ENCODE results near the gene CD300H.
A peak's percentile ranks its signal among the peaks of the same experiment; 100 is the strongest.
"Not testable (repeated sequence)": the region's sequence is repeated elsewhere in the genome, so short reads cannot be mapped to it uniquely, and the experiment has no call there.

CD300H gene

GRCh38 chr17:74520016-74520434 is 47.3 kb downstream of the CD300H start:
- Mint-ChIP-seq H3K9me3 (peaks cover 18% of the 10 kb centered on the region), H3K27ac (no peak overlapping the region), H3K27me3 (peaks cover 31% of the 10 kb centered on the region), H3K36me3 (ENCODE audit: low read depth) (peaks cover 3% of the 10 kb centered on the region), H3K4me3 (no peak overlapping the region), H3K4me1 (peaks cover 23% of the 10 kb centered on the region)
- DNase-seq (no peak), ATAC-seq (peak; percentile 40)

- DNase-seq, ATAC-seq, H3K27ac Mint-ChIP-seq, H3K4me3 Mint-ChIP-seq: not testable (repeated sequence)
- Mint-ChIP-seq H3K27me3 (peaks cover 38% of the 10 kb centered on the region), H3K9me3 (peaks cover 31% of the 10 kb centered on the region), H3K36me3 (ENCODE audit: low read depth) (peaks cover 15% of the 10 kb centered on the region), H3K4me1 (peaks cover 37% of the 10 kb centered on the region)
These were observed 48.8 kb downstream of the CD300H start for GRCh38 chr17:74518413-74518981.

GRCh38 chr17:74516561-74517328 is 50.6 kb downstream of the CD300H start:
- peaks cover 31% of the 10 kb centered on the region for H3K9me3 Mint-ChIP-seq
- peaks cover 53% of the 10 kb centered on the region for H3K4me1 Mint-ChIP-seq
- H3K27me3 Mint-ChIP-seq: peaks cover 29% of the 10 kb centered on the region
- H3K27ac Mint-ChIP-seq: no peak overlapping the region
- no peak overlapping the region for H3K4me3 Mint-ChIP-seq
- ATAC-seq (no peak), DNase-seq (no peak)
- H3K36me3 Mint-ChIP-seq (ENCODE audit: low read depth): peaks cover 15% of the 10 kb centered on the region

- H3K9me3 Mint-ChIP-seq: peaks cover 30% of the 10 kb centered on the region
- peaks cover 15% of the 10 kb centered on the region for H3K36me3 Mint-ChIP-seq (ENCODE audit: low read depth)
- DNase-seq: no peak
- H3K27ac Mint-ChIP-seq: peak overlapping the region; percentile 6
- H3K4me1 Mint-ChIP-seq: peaks cover 52% of the 10 kb centered on the region
- H3K4me3 Mint-ChIP-seq: no peak overlapping the region
- H3K27me3 Mint-ChIP-seq: peaks cover 26% of the 10 kb centered on the region
- no peak for ATAC-seq
These were observed 51.4 kb downstream of the CD300H start for GRCh38 chr17:74515941-74516340.

GRCh38 chr17:74514632-74515334 is 52.5 kb downstream of the CD300H start:
- ATAC-seq (no peak), DNase-seq (peak; percentile 49)
- Mint-ChIP-seq H3K4me3 (peak overlapping the region; percentile 82), H3K27me3 (peaks cover 21% of the 10 kb centered on the region), H3K27ac (peak overlapping the region; percentile 100), H3K36me3 (ENCODE audit: low read depth) (peaks cover 15% of the 10 kb centered on the region), H3K9me3 (peaks cover 25% of the 10 kb centered on the region), H3K4me1 (peaks cover 42% of the 10 kb centered on the region)

- Mint-ChIP-seq H3K4me1 (peaks cover 39% of the 10 kb centered on the region), H3K27me3 (peaks cover 19% of the 10 kb centered on the region), H3K36me3 (ENCODE audit: low read depth) (peaks cover 15% of the 10 kb centered on the region), H3K4me3 (peak overlapping the region; percentile 82), H3K27ac (peak overlapping the region; percentile 100), H3K9me3 (peaks cover 24% of the 10 kb centered on the region)
- ATAC-seq: no peak
- peak; percentile 55 for DNase-seq
These were observed 53.2 kb downstream of the CD300H start for GRCh38 chr17:74513987-74514631.

- Mint-ChIP-seq H3K9me3 (peaks cover 15% of the 10 kb centered on the region), H3K27me3 (peaks cover 19% of the 10 kb centered on the region), H3K36me3 (ENCODE audit: low read depth) (peaks cover 15% of the 10 kb centered on the region), H3K4me1 (peaks cover 42% of the 10 kb centered on the region), H3K27ac (peak overlapping the region; percentile 96), H3K4me3 (peak overlapping the region; percentile 61)
- ATAC-seq (peak; percentile 96), DNase-seq (peak; percentile 72)
These were observed 54.7 kb downstream of the CD300H start for GRCh38 chr17:74512624-74513091.

GRCh38 chr17:74512036-74512435 is 55.3 kb downstream of the CD300H start:
- ATAC-seq: no peak
- peaks cover 15% of the 10 kb centered on the region for H3K9me3 Mint-ChIP-seq
- H3K4me1 Mint-ChIP-seq: peaks cover 42% of the 10 kb centered on the region
- peaks cover 15% of the 10 kb centered on the region for H3K36me3 Mint-ChIP-seq (ENCODE audit: low read depth)
- peak overlapping the region; percentile 96 for H3K27ac Mint-ChIP-seq
- no peak for DNase-seq
- peak overlapping the region; percentile 61 for H3K4me3 Mint-ChIP-seq
- peaks cover 18% of the 10 kb centered on the region for H3K27me3 Mint-ChIP-seq
